Frontal cortex (tissue), 4 donors: ENCODE measurements around the gene ADGRF1. TPM values are rescaled to one million over a fixed set of nuclear protein-coding genes. Genes with fewer than 3 reads are reported as not detected.
A peak's percentile ranks its signal among the peaks of the same experiment; 100 is the strongest.
"Not testable (repeated sequence)": the region's sequence is repeated elsewhere in the genome, so short reads cannot be mapped to it uniquely, and the experiment has no call there.

ENCODE experiments used
- DNase-seq, 2 donors: peaks; one replicate each; pipeline ENCODE4 v3.0.0; 2012; ENCODE audit warnings: low spot score in 2 of 2
- FAIRE-seq: peaks from 2 replicates; lab custom pipeline; 2012; peaks lifted over from hg19 to GRCh38; lab: Jason Lieb, UNC
- total RNA-seq: library from RNA; depleted of rRNA; stranded (reverse); fragments of >200 nt; gene quantifications from one replicate; pipeline ENCODE4 v1.2.3, GENCODE V29; 2014
- donor health status: control.
- donor health status: control.
- donor health status: control.

The ADGRF1 gene
- total RNA-seq, 1 donor from 2014 or later = not detected

GRCh38 chr6:47062346-47062745 is 20.2 kb upstream of the ADGRF1 start:
- no peak for FAIRE-seq

GRCh38 chr6:47061309-47062300 is 19.5 kb upstream of the ADGRF1 start:
- FAIRE-seq = no peak
- no peak for DNase-seq

More at GRCh38 chr6:47062346-47062745, 20.2 kb upstream of the ADGRF1 start:
- no peak for DNase-seq

- DNase-seq = no peak
- FAIRE-seq = no peak
Measured at GRCh38 chr6:47059216-47059885, 17.2 kb upstream of the ADGRF1 start.

GRCh38 chr6:47057830-47058540 is 15.9 kb upstream of the ADGRF1 start:
- DNase-seq (no peak), FAIRE-seq (no peak)

GRCh38 chr6:47056832-47057231 is 14.7 kb upstream of the ADGRF1 start:
- DNase-seq (no peak), FAIRE-seq (no peak)

GRCh38 chr6:47054302-47054701 is 12.2 kb upstream of the ADGRF1 start:
- not testable (repeated sequence) for FAIRE-seq, DNase-seq

GRCh38 chr6:47048638-47049037 is 6.5 kb upstream of the ADGRF1 start:
- DNase-seq = no peak
- FAIRE-seq = no peak

- no peak for FAIRE-seq
- peak in 1 of 2 donors; percentile 32 for DNase-seq
Measured at GRCh38 chr6:47047479-47048407, 5.6 kb upstream of the ADGRF1 start.

GRCh38 chr6:47047097-47047478 is 5.0 kb upstream of the ADGRF1 start:
- DNase-seq (no peak), FAIRE-seq (no peak)

- FAIRE-seq = no peak
- DNase-seq = no peak
Measured at GRCh38 chr6:47044397-47044796, 2.3 kb upstream of the ADGRF1 start.

- DNase-seq (no peak), FAIRE-seq (peak; percentile 73)
Measured at GRCh38 chr6:47043286-47043685, 1.2 kb upstream of the ADGRF1 start.

GRCh38 chr6:47041741-47042140 is 391 bp downstream of the ADGRF1 start:
- FAIRE-seq = no peak
- no peak for DNase-seq

GRCh38 chr6:47034926-47035325 is 7.2 kb downstream of the ADGRF1 start:
- peak in 1 of 2 donors; percentile 14 for DNase-seq
- FAIRE-seq = no peak

GRCh38 chr6:47034421-47034820 is 7.7 kb downstream of the ADGRF1 start:
- no peak for DNase-seq
- no peak for FAIRE-seq

- FAIRE-seq (no peak), DNase-seq (no peak)
Measured at GRCh38 chr6:47032974-47033765, 9.0 kb downstream of the ADGRF1 start.

GRCh38 chr6:47031656-47032055 is 10.5 kb downstream of the ADGRF1 start:
- DNase-seq = no peak
- no peak for FAIRE-seq

GRCh38 chr6:47029865-47030561 is 12.1 kb downstream of the ADGRF1 start:
- FAIRE-seq = no peak
- no peak for DNase-seq

GRCh38 chr6:47028835-47029360 is 13.2 kb downstream of the ADGRF1 start:
- DNase-seq (no peak), FAIRE-seq (no peak)
